GM12878 (cell line): ENCODE data around the gene NDC80. TPM values are rescaled to one million over a fixed set of nuclear protein-coding genes. Genes with fewer than 3 reads are reported as not detected.

Experiments used
- ATAC-seq: fragments of 200-7000 bp; cut with Tn5 transposase; 3 replicates; pipeline ENCODE4 v1.9.1; 2020; ENCODE audit warnings: mild to moderate bottlenecking, moderate library complexity
- BruUV-seq: library from RNA; stranded (reverse); fragments of 400-500 nt; replicated peaks from 2 replicates; lab custom pipeline; 2021; lab: Mats Ljungman, UMichigan
- CTCF ChIA-PET: fragments of 300-600 bp; sonication (Branson Sonifier 250); formaldehyde crosslinking; extraction: SDS; loops from one replicate; lab custom pipeline; 2021; ENCODE audit warnings: inconsistent platforms; lab: Yijun Ruan, JAX
- POLR2A ChIA-PET: fragments of 350-600 bp; formaldehyde crosslinking; extraction: SDS; loops from one replicate; lab custom pipeline; 2021; ENCODE audit warnings: inconsistent platforms; lab: Charles Lee
- RAD21 ChIA-PET: fragments of 300-600 bp; sonication (Branson Sonifier 250); formaldehyde crosslinking; loops from one replicate; lab custom pipeline; 2023; ENCODE audit warnings: antibody characterized with exemption; ENCODE audit not compliant: unreplicated experiment; lab: Charles Lee
- SMC1A ChIA-PET: fragments of 300-600 bp; sonication (Branson Sonifier 250); formaldehyde crosslinking; loops from one replicate; lab custom pipeline; 2023; ENCODE audit not compliant: unreplicated experiment, uncharacterized antibody; lab: Charles Lee
- DNase-seq: peaks from one replicate; pipeline ENCODE4 v3.0.0-alpha.2; 2011; ENCODE audit warnings: low read depth, low spot score
- FAIRE-seq: peaks from 3 replicates; lab custom pipeline; 2011; peaks lifted over from hg19 to GRCh38; lab: Jason Lieb, UNC
- H2AFZ ChIP-seq: 2 replicates; pipeline ENCODE4 v1.6.0; 2011; ENCODE audit warnings: low read depth, low read length, control low read depth; ENCODE audit not compliant: control insufficient read depth
- H3K27ac ChIP-seq: 2 replicates; pipeline ENCODE4 v1.5.1; 2011; ENCODE audit warnings: control low read depth; ENCODE audit not compliant: control insufficient read depth, insufficient read depth
- H3K27me3 ChIP-seq, 2 experiments: replicated peaks in 1 of 2; 2 replicates each; pipeline versions ENCODE4 v1.6.0 to v1.6.1; 2011; ENCODE audit warnings: low read length in 1 of 2; ENCODE audit not compliant: control insufficient read depth in 2 of 2, insufficient read depth in 2 of 2
- H3K36me3 ChIP-seq, 2 experiments: 2 replicates each; pipeline ENCODE4 v1.5.1; 2011; ENCODE audit warnings: low read length in 1 of 2; ENCODE audit not compliant: control insufficient read depth in 2 of 2, insufficient read depth in 2 of 2
- H3K4me1 ChIP-seq: 2 replicates; pipeline ENCODE4 v1.6.1; 2011; ENCODE audit warnings: mild to moderate bottlenecking, low read length, moderate library complexity, mixed read lengths; ENCODE audit not compliant: control insufficient read depth, insufficient read depth
- H3K4me2 ChIP-seq: 2 replicates; pipeline ENCODE4 v1.6.0; 2011; ENCODE audit warnings: control low read depth; ENCODE audit not compliant: control insufficient read depth, insufficient read depth
- H3K4me3 ChIP-seq: fragments of 200-600 bp; sonication (generic); 2 replicates; pipeline ENCODE4 v1.5.1; 2016
- H3K79me2 ChIP-seq: 2 replicates; pipeline ENCODE4 v1.6.0; 2011; ENCODE audit warnings: low read length; ENCODE audit not compliant: control insufficient read depth, insufficient read depth
- H3K9ac ChIP-seq: 2 replicates; pipeline ENCODE4 v1.8.0; 2011; ENCODE audit warnings: low read length, control low read depth, mixed read lengths; ENCODE audit not compliant: control insufficient read depth, insufficient read depth
- H3K9me3 ChIP-seq: replicated peaks from 3 replicates; pipeline ENCODE4 v1.5.1; 2011; ENCODE audit warnings: mild to moderate bottlenecking, low read length; ENCODE audit not compliant: control insufficient read depth, insufficient read depth
- H4K20me1 ChIP-seq: 2 replicates; pipeline ENCODE4 v1.6.0; 2011; ENCODE audit not compliant: control insufficient read depth, insufficient read depth
- ZBTB4 ChIP-seq: fragments of 450-650 bp; formaldehyde crosslinking; IDR thresholded peaks from 2 replicates; pipeline ENCODE4 v1.4.0; 2022; ENCODE audit warnings: mild to moderate bottlenecking, moderate library complexity
- WGBS: methylation state at CpG from one replicate; pipeline ENCODE4 v1.1.6; 2016; ENCODE audit warnings: low lambda C conversion rate; ENCODE audit not compliant: insufficient replicate concordance, insufficient coverage; ENCODE audit errors: missing lambda C conversion rate; 5-methylcytosine and 5-hydroxymethylcytosine counted together
- in situ Hi-C: fragments of 300-500 bp; cut with MboI; formaldehyde crosslinking; loops from 9 replicates; pipeline ENCODE4 v1.14.3; 2018; ENCODE audit warnings: mixed read lengths
- intact Hi-C: fragments of 100-400 bp; cut with micrococcal nuclease; formaldehyde crosslinking; loops from one replicate; pipeline ENCODE4 v1.14.2; 2022; ENCODE audit not compliant: unreplicated experiment
- polyA plus RNA-seq, 11 experiments: library from polyadenylated mRNA; depleted of rRNA in 4 of 11; unstranded in 6 of 11; stranded (reverse) in 5 of 11; fragments of >200 nt; fragmentation: Nextera tagmentation in 4 of 11; fragmentation: Illumina TruSeq in 1 of 11; extraction: Ambion mirVana in 4 of 11; extraction: Trizol in 1 of 11; gene quantifications; 1 replicate in 1 of 11; 2 replicates in 10 of 11; pipeline versions ENCODE4 v1.2.1 to v1.2.3, GENCODE V29; 2011 to 2016; ENCODE audit warnings: inconsistent platforms in 2 of 11, missing spikeins in 2 of 11, low read depth in 1 of 11
- total RNA-seq, 4 experiments: library from RNA; depleted of rRNA in 3 of 4; stranded (reverse); fragments of >200 nt in 3 of 4; fragmentation: Illumina TruSeq in 1 of 4; extraction: Trizol in 1 of 4; gene quantifications; 2 replicates each; pipeline versions ENCODE4 v1.2.1 to v1.2.3, GENCODE V29; 2013 to 2021
- TF ChIP-seq, protein P1 (sequence below): fragments of 450-650 bp; IDR thresholded peaks from 2 replicates; pipeline ENCODE4 v1.6.1; 2016; ENCODE audit warnings: mild to moderate bottlenecking

Gene NDC80
- total and polyA plus RNA-seq, 10 of the 15 experiments (the other 5 are each of a cell fraction or from before 2014, with no cell fraction given): 36.5 to 80.8 (median 54.7) TPM

GRCh38 chr18:2572892-2573291 is 1.5 kb downstream of the NDC80 start:
- peaks cover 4 to 6% of the 10 kb centered on the region in 2 experiments for H3K36me3 ChIP-seq
- in situ Hi-C loops (no loop called here), intact Hi-C loops (loop anchor here (2.0 to 5.0 kb wide), 2 partner anchors 82 to 674 kb away; partner anchors contain the start of genes MYL12A and SMCHD1)
- ChIA-PET RAD21 (interaction anchor here (1.1 to 3.9 kb wide), 4 partner anchors 33 to 103 kb away, joined by 3 to 32 read pairs (median 12); partner anchors contain the start of gene SMCHD1), SMC1A (interaction anchor here (1.5 to 3.0 kb wide), 5 partner anchors 16 to 84 kb away, joined by 3 to 13 read pairs (median 10); no protein-coding TSS in a partner anchor), POLR2A (interaction anchor here (1.6 kb wide), 1 partner anchor 10 kb away, joined by 3 read pairs; no protein-coding TSS in a partner anchor), CTCF (interaction anchor here (0.5 to 1.6 kb wide), 6 partner anchors 16 to 918 kb away, joined by 3 to 5 read pairs (median 3); no protein-coding TSS in a partner anchor)
- H3K4me2 ChIP-seq: peak overlapping the region; percentile 64
- peaks cover 5% of the 10 kb centered on the region for H3K4me1 ChIP-seq
- FAIRE-seq (no peak), DNase-seq (no peak), ATAC-seq (no peak)
- 0 out of 2 replicates have a peak overlapping the region, but pooled peaks have one; percentile 1 for H3K27ac ChIP-seq
- peak overlapping the region; percentile 97; the same call in 1 of the 2 replicates for H3K9ac ChIP-seq
- H3K4me3 ChIP-seq: peak overlapping the region; percentile 82
- no peaks in the 10 kb centered on the region for H4K20me1 ChIP-seq
- no peaks in the 10 kb centered on the region for H3K9me3 ChIP-seq
- BruUV-seq: no TSS peak
- TF ChIP-seq, protein P1, sequence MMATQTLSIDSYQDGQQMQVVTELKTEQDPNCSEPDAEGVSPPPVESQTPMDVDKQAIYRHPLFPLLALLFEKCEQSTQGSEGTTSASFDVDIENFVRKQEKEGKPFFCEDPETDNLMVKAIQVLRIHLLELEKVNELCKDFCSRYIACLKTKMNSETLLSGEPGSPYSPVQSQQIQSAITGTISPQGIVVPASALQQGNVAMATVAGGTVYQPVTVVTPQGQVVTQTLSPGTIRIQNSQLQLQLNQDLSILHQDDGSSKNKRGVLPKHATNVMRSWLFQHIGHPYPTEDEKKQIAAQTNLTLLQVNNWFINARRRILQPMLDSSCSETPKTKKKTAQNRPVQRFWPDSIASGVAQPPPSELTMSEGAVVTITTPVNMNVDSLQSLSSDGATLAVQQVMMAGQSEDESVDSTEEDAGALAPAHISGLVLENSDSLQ: no peak
- no peak for TF ChIP-seq ZBTB4 (CRISPR knock-in tag)
- 58% methylated on average over 5 of the region's 5 CpGs for WGBS
- H3K27me3 ChIP-seq: no peaks in the 10 kb centered on the region
- H2AFZ ChIP-seq: no peak overlapping the region; the same call in none of the 2 replicates
- peaks cover 71% of the 10 kb centered on the region for H3K79me2 ChIP-seq
